ENCODE data around the gene PRRT1.

Gene PRRT1

DNA sequence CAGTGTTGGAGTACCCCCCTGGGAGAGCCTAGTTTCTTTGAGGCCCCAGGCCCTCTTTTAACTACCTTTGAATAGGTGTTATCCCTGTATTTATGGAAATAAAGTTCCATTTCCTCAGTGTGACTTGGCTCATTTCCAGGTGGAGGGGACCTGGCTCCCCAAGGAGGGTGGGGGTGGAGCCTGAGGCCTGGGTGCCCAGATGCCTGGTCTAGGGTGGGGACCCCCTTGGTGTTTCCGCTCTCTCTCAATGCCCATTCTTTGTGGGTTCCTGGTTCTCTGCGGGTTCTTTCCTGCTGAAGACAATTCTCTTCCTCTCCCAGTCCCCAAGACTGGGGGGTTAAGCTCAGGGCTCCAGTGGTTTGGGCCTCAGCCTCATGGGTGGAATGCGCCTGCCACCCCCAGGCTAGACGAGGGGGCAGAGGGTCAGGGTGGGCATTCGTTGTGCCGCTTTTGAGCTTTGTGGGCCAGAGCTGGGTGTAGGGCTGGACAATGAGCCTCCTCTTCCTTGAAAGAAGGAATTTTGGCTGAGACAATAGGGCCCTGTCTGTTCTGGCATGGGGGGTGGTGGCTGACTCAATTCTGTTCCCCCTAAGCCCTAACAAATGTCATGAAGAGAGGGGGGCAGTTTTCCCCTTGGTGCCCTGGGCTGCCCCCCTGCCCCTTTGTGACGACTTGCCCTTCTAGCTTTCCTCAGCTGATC lies 12.0 kb upstream of the PRRT1 start:
- no peak overlapping the region for H3K4me3 ChIP-seq (ENCODE audit: low read depth, low read length)
- DNase-seq (ENCODE audit: low read depth), result no peak
- TF ChIP-seq, protein P1, sequence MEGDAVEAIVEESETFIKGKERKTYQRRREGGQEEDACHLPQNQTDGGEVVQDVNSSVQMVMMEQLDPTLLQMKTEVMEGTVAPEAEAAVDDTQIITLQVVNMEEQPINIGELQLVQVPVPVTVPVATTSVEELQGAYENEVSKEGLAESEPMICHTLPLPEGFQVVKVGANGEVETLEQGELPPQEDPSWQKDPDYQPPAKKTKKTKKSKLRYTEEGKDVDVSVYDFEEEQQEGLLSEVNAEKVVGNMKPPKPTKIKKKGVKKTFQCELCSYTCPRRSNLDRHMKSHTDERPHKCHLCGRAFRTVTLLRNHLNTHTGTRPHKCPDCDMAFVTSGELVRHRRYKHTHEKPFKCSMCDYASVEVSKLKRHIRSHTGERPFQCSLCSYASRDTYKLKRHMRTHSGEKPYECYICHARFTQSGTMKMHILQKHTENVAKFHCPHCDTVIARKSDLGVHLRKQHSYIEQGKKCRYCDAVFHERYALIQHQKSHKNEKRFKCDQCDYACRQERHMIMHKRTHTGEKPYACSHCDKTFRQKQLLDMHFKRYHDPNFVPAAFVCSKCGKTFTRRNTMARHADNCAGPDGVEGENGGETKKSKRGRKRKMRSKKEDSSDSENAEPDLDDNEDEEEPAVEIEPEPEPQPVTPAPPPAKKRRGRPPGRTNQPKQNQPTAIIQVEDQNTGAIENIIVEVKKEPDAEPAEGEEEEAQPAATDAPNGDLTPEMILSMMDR (IDR thresholded peaks at IDR 0.05; ENCODE audit: control insufficient read depth, extremely low read depth, insufficient read depth), result no peak

DNA sequence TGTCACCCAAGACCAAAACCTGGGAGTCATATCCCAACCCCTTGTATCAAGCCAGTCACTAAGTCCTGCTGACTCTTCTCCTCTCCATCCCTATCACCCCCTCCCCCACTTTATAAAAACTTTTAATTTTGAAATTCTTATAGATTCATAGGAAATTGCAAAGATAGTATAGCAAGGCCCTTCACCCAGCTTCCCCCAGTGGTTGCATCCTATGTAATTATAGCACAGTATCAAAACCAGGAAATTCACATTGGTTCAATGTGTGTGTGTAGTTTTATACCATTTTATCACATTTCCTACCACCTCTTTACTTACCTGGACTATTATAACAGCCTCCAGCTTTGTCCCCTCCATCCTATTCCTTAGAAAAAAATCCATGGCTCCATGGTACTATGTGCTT lies 6.3 kb upstream of the PRRT1 start:
- DNase-seq (ENCODE audit: low read depth), result no peak
- H3K4me3 ChIP-seq (ENCODE audit: low read depth, low read length), result no peak overlapping the region
- TF ChIP-seq, protein P1 (IDR thresholded peaks at IDR 0.05; ENCODE audit: control insufficient read depth, extremely low read depth, insufficient read depth), result no peak

DNA sequence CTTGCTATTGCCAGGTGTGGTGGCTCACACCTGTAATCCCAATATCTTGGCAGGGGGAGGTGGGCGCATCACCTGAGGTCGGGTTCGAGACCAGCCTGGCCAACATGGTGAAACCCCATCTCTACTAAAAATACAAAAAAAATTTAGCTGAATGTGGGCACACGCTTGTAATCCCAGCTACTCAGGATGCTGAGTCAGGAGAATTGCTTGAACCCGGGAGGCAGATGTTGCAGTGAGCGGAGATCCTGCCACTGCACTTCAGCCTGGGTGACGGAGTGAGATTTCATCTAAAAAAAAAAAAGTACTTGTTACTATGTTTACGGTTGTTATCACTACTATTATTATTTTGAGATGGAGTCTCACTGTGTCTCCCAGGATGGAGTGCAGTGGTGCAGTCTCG lies 5.2 kb upstream of the PRRT1 start:
- DNase-seq (ENCODE audit: low read depth), result no peak
- H3K4me3 ChIP-seq (ENCODE audit: low read depth, low read length), result no peak overlapping the region
- TF ChIP-seq, protein P1 (IDR thresholded peaks at IDR 0.05; ENCODE audit: control insufficient read depth, extremely low read depth, insufficient read depth), result no peak

DNA sequence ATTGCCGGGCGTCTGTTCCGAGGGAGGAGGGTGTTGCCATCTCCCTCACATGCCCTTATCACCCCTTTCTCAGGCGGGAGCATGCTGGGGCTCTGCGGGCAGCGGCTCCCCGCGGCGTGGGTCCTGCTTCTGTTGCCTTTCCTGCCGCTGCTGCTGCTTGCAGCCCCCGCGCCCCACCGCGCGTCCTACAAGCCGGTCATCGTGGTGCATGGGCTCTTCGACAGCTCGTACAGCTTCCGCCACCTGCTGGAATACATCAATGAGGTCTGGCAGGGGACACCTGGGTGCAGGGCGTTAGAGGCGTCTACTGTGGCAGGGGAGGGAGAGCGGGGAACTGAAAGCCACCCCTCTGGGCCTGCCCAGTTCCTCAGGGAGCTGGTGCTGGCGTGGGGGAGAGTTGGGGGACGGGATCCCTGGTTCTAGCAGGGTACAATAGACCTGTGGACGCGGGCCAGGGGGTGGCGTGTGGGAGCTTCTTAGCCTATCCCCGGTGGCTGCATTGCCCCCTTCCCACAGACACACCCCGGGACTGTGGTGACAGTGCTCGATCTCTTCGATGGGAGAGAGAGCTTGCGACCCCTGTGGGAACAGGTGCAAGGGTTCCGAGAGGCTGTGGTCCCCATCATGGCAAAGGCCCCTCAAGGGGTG lies 2.9 kb upstream of the PRRT1 start:
- DNase-seq (ENCODE audit: low read depth), result peak; percentile 42
- H3K4me3 ChIP-seq (ENCODE audit: low read depth, low read length), result peak overlapping the region; percentile 77
- TF ChIP-seq, protein P1 (IDR thresholded peaks at IDR 0.05; ENCODE audit: control insufficient read depth, extremely low read depth, insufficient read depth), result peak; percentile 80

DNA sequence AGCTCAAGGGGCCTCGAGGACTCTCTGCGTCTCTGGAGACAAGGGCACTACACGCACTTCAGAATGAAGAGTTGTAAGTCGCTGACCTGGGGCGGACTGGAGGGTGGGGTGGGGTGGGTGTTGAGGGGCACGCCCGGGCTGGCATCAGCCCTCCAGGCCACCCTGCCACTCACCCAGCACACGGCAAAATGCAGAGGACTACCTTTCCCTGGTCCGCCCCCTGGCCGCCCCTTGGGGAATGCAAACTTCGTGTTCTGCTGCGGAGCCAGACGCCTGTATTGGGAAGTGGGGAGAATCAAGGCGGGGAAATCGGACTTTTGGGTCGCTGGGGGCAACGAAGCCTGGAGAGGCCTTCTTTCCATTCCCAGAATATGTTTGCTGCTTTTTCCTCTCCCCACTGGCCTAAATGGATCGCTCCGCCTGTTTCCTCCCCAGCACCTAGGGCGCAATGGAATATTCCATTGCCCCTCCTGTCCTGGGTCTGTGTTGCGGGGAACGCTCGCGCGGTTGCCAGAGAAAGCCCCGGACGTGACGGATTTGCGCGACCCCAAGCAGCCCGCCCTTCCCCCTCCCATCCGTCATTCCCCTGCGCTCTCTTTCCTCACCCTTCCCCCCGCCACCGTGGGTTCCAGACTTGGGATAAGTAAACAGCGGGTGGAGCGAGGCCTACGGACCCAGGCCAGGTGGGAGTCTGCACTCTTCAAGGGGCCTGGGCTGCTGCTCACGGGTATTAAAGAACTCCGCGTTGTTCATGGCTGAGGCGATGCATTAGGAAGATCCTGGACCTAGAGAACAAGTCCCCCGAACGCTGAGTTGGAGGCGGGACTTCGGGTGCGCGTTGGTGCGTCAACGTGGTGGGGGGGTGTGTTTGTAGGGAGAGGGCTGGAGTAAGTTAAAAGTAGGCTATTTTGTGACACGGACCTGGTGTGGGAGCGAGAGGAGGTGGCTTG lies 2.1 kb upstream of the PRRT1 start, which contains the start of gene PPT2:
Gene PPT2 (plus strand): TSS at position 578 of the 950 bp plus-strand sequence. CDS start 454 bp downstream, outside the sequence.
- peak within 1 kb of the TSS; percentile 77 for H3K4me3 ChIP-seq (ENCODE audit: low read depth, low read length)
- no peak for DNase-seq (ENCODE audit: low read depth)
- TF ChIP-seq, protein P1 (IDR thresholded peaks at IDR 0.05; ENCODE audit: control insufficient read depth, extremely low read depth, insufficient read depth), result no peak

DNA sequence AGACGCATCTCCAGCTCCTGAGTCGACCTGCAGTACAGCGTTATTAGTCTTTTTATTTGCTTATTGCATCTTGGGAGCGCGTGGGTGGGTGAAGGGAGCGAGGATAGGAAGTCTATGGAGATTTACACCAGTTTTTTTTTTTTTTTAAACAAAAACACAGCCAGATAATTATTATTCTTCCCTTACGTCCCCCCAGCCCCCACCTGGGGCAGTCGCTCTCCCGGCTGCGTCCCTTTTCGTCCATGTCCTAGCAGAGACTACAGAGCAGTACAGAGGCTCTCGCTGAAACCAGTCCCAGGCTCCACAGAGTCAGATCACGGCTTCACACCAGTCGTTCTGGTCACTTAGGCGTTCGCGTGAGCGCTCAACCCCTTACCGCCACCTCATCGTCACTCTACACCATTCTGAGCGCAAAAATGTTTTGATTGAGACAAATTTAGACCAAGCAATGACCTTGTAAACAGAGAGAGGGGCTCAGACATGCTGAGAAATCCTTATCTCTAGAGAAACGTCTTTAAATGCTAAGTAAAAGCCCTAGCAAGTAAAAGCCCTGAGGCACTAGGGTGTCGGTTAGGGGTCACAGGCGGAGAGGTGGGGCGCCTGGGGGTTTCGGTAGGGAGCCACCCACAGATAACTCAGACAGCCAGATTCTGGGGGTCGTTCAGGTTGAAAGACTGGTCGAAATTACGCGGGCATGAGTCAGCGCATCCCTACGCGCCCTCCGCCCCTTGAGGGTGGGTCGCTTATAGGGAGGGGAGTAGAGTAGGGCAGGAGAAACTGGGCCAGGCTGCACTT lies 1.2 kb upstream of the PRRT1 start:
- TF ChIP-seq, protein P1 (IDR thresholded peaks at IDR 0.05; ENCODE audit: control insufficient read depth, extremely low read depth, insufficient read depth), result no peak
- DNase-seq (ENCODE audit: low read depth), result no peak
- peak overlapping the region; percentile 77 for H3K4me3 ChIP-seq (ENCODE audit: low read depth, low read length)
